Right atrium auricular region (tissue), 2 donors: ENCODE results near the gene TAF3. TPM values are rescaled to one million over a fixed set of nuclear protein-coding genes. Genes with fewer than 3 reads are reported as not detected.

Experiments used
- DNase-seq: peaks from one replicate; pipeline ENCODE4 v3.0.0-alpha.2; 2019; ENCODE audit warnings: low spot score
- H3K27ac ChIP-seq, 2 donors: fragments of 200-600 bp; sonication (generic); 1 replicate in 1 of 2; 2 replicates in 1 of 2; pipeline ENCODE4 v1.5.1; 2016 to 2019
- H3K27me3 ChIP-seq, 2 donors: fragments of 200-600 bp; sonication (generic); one replicate each; pipeline versions ENCODE4 v1.5.1 to v1.6.0; 2017 to 2019
- H3K36me3 ChIP-seq: fragments of 200-600 bp; sonication (generic); one replicate; pipeline ENCODE4 v1.5.1; 2016
- H3K4me1 ChIP-seq, 2 donors: fragments of 200-600 bp; sonication (generic); one replicate each; pipeline versions ENCODE4 v1.5.1 to v1.6.0; 2017 to 2019
- H3K4me3 ChIP-seq, 2 donors: fragments of 200-600 bp; sonication (generic); 1 replicate in 1 of 2; 2 replicates in 1 of 2; pipeline ENCODE4 v1.5.1; 2017 to 2019; ENCODE audit warnings: mild to moderate bottlenecking in 1 of 2, moderate library complexity in 1 of 2
- H3K9me3 ChIP-seq, 2 donors: fragments of 200-600 bp; sonication (generic); one replicate each; pipeline ENCODE4 v1.5.1; 2019
- CTCF ChIP-seq, 2 donors: fragments of 200-600 bp; sonication (generic); IDR thresholded peaks; one replicate each; pipeline ENCODE4 v1.5.1; 2019; ENCODE audit warnings: antibody characterized with exemption in 2 of 2
- total RNA-seq, 2 donors: library from RNA; depleted of rRNA; stranded (reverse); fragments of >200 nt; gene quantifications; one replicate each; pipeline ENCODE4 v1.1.0, GENCODE V29; 2016

The TAF3 gene
- total RNA-seq, 2 donors from 2014 or later = 4.6 to 6.1 TPM

GRCh38 chr10:7942316-7942715, 124.0 kb downstream of the TAF3 start:
- Histone ChIP-seq H3K9me3 (peaks cover 0 to 7% of the 10 kb centered on the region in 2 donors), H3K4me3 (no peak overlapping the region), H3K4me1 (no peaks in the 10 kb centered on the region), H3K27me3 (no peaks in the 10 kb centered on the region), H3K27ac (no peak overlapping the region), H3K36me3 (no peaks in the 10 kb centered on the region)
- DNase-seq = no peak
- no peak for TF ChIP-seq CTCF (IDR thresholded peaks at IDR 0.05)

- TF ChIP-seq CTCF (IDR thresholded peaks at IDR 0.05) = no peak
- DNase-seq = no peak
- no peak overlapping the region for H3K4me3 ChIP-seq
- no peaks in the 10 kb centered on the region for H3K27me3 ChIP-seq
- H3K36me3 ChIP-seq = no peaks in the 10 kb centered on the region
- H3K4me1 ChIP-seq = no peaks in the 10 kb centered on the region
- H3K9me3 ChIP-seq = peaks cover 0 to 7% of the 10 kb centered on the region in 2 donors
- H3K27ac ChIP-seq = no peak overlapping the region
Measured at GRCh38 chr10:7942859-7943258, 124.6 kb downstream of the TAF3 start.

GRCh38 chr10:7944215-7944480, 125.8 kb downstream of the TAF3 start:
- Histone ChIP-seq H3K9me3 (peaks cover 0 to 7% of the 10 kb centered on the region in 2 donors), H3K27ac (no peak overlapping the region), H3K4me3 (no peak overlapping the region), H3K4me1 (no peaks in the 10 kb centered on the region), H3K27me3 (no peaks in the 10 kb centered on the region), H3K36me3 (no peaks in the 10 kb centered on the region)
- no peak for DNase-seq
- no peak for TF ChIP-seq CTCF (IDR thresholded peaks at IDR 0.05)

GRCh38 chr10:7944537-7944936, 126.2 kb downstream of the TAF3 start:
- Histone ChIP-seq H3K9me3 (peaks cover 0 to 3% of the 10 kb centered on the region in 2 donors), H3K36me3 (no peaks in the 10 kb centered on the region), H3K27me3 (no peaks in the 10 kb centered on the region), H3K4me1 (no peaks in the 10 kb centered on the region), H3K27ac (no peak overlapping the region), H3K4me3 (no peak overlapping the region)
- no peak for DNase-seq
- no peak for TF ChIP-seq CTCF (IDR thresholded peaks at IDR 0.05)

- no peaks in the 10 kb centered on the region for H3K36me3 ChIP-seq
- no peak for TF ChIP-seq CTCF (IDR thresholded peaks at IDR 0.05)
- H3K27ac ChIP-seq = no peak overlapping the region
- H3K27me3 ChIP-seq = no peaks in the 10 kb centered on the region
- no peak overlapping the region for H3K4me3 ChIP-seq
- no peaks in the 10 kb centered on the region for H3K9me3 ChIP-seq
- no peak for DNase-seq
- no peaks in the 10 kb centered on the region for H3K4me1 ChIP-seq
Measured at GRCh38 chr10:7945034-7945433, 126.7 kb downstream of the TAF3 start.

- no peaks in the 10 kb centered on the region for H3K4me1 ChIP-seq
- no peak overlapping the region for H3K4me3 ChIP-seq
- H3K9me3 ChIP-seq = no peaks in the 10 kb centered on the region
- H3K27me3 ChIP-seq = no peaks in the 10 kb centered on the region
- no peak overlapping the region for H3K27ac ChIP-seq
- no peak for DNase-seq
- H3K36me3 ChIP-seq = no peaks in the 10 kb centered on the region
- no peak for TF ChIP-seq CTCF (IDR thresholded peaks at IDR 0.05)
Measured at GRCh38 chr10:7945469-7946187, 127.3 kb downstream of the TAF3 start.
